ENCODE data around the gene ANKIB1.

The ANKIB1 gene

DNA sequence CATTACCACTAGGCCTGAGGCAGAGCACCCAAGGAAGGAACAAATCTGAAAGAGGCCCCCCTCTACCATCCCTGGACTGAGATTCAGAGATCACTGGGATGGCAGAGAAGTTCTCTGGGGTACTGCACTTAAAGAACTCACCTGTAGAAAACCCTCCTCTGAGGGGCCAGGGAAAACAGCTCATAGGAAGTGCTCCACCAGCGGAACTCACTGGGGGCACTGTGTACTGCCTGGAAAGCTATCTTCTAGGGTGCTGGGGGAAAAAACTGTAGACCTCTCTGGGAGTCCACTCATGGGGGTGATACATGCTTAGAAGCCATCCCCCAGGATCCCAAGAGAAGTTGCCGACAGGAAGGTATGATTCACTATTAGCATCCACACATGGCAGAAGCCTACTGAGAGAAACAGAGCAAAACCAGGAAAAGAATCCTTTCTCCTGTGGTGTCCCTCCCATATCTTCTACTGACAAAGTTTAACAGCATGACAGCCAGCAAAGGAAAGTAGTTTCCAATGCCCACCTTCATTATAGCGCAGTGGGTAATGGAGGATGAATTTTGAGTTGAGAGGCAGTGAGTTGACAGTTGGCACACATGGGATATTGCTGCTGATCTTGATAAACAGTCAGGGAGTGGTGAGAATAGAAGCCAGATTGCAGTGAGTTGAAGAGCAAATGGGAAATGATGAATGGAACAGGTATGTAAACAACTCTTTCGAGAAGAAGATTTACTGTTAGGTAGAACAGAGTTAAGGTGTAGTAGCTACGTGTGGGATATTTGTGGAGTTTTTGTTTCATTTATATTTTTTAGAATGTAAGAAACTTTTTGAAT lies 20.9 kb downstream of the ANKIB1 start (continued):
- TF ChIP-seq, protein P1, sequence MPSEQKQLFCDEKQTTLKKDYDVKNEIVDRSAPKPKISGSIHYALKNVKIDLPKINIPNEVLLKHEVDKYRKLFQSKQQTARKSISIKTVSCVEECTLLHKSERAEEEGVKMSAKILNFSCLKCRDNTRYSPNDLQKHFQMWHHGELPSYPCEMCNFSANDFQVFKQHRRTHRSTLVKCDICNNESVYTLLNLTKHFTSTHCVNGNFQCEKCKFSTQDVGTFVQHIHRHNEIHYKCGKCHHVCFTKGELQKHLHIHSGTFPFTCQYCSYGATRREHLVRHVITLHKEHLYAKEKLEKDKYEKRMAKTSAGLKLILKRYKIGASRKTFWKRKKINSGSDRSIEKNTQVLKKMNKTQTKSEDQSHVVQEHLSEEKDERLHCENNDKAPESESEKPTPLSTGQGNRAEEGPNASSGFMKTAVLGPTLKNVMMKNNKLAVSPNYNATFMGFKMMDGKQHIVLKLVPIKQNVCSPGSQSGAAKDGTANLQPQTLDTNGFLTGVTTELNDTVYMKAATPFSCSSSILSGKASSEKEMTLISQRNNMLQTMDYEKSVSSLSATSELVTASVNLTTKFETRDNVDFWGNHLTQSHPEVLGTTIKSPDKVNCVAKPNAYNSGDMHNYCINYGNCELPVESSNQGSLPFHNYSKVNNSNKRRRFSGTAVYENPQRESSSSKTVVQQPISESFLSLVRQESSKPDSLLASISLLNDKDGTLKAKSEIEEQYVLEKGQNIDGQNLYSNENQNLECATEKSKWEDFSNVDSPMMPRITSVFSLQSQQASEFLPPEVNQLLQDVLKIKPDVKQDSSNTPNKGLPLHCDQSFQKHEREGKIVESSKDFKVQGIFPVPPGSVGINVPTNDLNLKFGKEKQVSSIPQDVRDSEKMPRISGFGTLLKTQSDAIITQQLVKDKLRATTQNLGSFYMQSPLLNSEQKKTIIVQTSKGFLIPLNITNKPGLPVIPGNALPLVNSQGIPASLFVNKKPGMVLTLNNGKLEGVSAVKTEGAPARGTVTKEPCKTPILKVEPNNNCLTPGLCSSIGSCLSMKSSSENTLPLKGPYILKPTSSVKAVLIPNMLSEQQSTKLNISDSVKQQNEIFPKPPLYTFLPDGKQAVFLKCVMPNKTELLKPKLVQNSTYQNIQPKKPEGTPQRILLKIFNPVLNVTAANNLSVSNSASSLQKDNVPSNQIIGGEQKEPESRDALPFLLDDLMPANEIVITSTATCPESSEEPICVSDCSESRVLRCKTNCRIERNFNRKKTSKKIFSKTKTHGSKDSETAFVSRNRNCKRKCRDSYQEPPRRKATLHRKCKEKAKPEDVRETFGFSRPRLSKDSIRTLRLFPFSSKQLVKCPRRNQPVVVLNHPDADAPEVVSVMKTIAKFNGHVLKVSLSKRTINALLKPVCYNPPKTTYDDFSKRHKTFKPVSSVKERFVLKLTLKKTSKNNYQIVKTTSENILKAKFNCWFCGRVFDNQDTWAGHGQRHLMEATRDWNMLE (tag by site-specific recombination; conservative IDR thresholded peaks at IDR 0.05; ENCODE audit: low read depth), result no peak
- TF ChIP-seq ZNF19 (tag by site-specific recombination; IDR thresholded peaks at IDR 0.05; ENCODE audit: low read depth) (no peak), ZNF202 (tag by site-specific recombination; IDR thresholded peaks at IDR 0.05; ENCODE audit: borderline replicate concordance) (no peak), ZNF677 (tag by site-specific recombination; IDR thresholded peaks at IDR 0.05) (no peak), ZNF138 (tag by site-specific recombination; IDR thresholded peaks at IDR 0.05; ENCODE audit: borderline replicate concordance) (no peak), ZNF366 (tag by site-specific recombination; conservative IDR thresholded peaks at IDR 0.05) (no peak), ZNF214 (tag by site-specific recombination; IDR thresholded peaks at IDR 0.05; ENCODE audit: borderline replicate concordance) (no peak), ZNF155 (tag by site-specific recombination; IDR thresholded peaks at IDR 0.05) (no peak), SALL2 (tag by site-specific recombination; IDR thresholded peaks at IDR 0.05; ENCODE audit: borderline replicate concordance) (no peak)

DNA sequence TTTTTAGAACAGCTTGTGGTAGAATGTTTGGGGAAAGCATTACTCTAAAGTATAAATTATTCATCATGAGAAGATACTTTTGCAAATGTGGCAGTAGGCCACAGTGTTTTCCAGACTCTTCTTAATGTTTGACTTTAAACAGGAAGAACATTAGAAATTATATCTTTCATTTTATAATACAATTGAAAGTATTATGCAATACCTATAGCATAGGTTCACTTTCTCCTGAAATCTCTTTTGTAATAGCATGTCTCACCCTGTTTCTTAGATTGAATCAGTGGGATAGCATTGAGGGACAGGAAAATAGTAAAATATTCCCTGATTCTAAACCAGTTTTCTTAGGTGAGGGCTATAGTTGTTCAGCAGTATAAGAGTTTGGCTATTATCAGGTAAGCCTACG lies 23.1 kb downstream of the ANKIB1 start:
- POLR2A ChIA-PET, result interaction anchor here (0.6 kb wide), 1 partner anchor 119 kb away, joined by 3 read pairs; no protein-coding TSS in a partner anchor
- no peak overlapping the region for H3K27ac ChIP-seq (ENCODE audit: extremely low read depth, low read depth, low read length)
- H3K4me1 ChIP-seq (ENCODE audit: control insufficient read depth, insufficient read depth, low read length), result no peaks in the 10 kb centered on the region
- H3K4me3 ChIP-seq (ENCODE audit: low read depth, low read length), result no peak overlapping the region
- H3K9me3 ChIP-seq (ENCODE audit: control insufficient read depth, insufficient read depth, low read depth, low read length), result no peaks in the 10 kb centered on the region
- CTCF ChIA-PET, result interaction anchor here (0.5 kb wide), 1 partner anchor 389 kb away, joined by 3 read pairs; the partner anchor contains the start of gene MTERF1
- peaks cover 0 to 3% of the 10 kb centered on the region in 2 experiments; a peak in 1 of 3 replicates for H3K36me3 ChIP-seq (ENCODE audit: control insufficient read depth in 2 of 2, insufficient read depth in 1 of 2, low read length in 2 of 2)
- TF ChIP-seq, protein P2, sequence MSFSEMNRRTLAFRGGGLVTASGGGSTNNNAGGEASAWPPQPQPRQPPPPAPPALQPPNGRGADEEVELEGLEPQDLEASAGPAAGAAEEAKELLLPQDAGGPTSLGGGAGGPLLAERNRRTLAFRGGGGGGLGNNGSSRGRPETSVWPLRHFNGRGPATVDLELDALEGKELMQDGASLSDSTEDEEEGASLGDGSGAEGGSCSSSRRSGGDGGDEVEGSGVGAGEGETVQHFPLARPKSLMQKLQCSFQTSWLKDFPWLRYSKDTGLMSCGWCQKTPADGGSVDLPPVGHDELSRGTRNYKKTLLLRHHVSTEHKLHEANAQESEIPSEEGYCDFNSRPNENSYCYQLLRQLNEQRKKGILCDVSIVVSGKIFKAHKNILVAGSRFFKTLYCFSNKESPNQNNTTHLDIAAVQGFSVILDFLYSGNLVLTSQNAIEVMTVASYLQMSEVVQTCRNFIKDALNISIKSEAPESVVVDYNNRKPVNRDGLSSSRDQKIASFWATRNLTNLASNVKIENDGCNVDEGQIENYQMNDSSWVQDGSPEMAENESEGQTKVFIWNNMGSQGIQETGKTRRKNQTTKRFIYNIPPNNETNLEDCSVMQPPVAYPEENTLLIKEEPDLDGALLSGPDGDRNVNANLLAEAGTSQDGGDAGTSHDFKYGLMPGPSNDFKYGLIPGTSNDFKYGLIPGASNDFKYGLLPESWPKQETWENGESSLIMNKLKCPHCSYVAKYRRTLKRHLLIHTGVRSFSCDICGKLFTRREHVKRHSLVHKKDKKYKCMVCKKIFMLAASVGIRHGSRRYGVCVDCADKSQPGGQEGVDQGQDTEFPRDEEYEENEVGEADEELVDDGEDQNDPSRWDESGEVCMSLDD (tag by site-specific recombination; IDR thresholded peaks at IDR 0.05), result no peak
- TF ChIP-seq, protein P3, sequence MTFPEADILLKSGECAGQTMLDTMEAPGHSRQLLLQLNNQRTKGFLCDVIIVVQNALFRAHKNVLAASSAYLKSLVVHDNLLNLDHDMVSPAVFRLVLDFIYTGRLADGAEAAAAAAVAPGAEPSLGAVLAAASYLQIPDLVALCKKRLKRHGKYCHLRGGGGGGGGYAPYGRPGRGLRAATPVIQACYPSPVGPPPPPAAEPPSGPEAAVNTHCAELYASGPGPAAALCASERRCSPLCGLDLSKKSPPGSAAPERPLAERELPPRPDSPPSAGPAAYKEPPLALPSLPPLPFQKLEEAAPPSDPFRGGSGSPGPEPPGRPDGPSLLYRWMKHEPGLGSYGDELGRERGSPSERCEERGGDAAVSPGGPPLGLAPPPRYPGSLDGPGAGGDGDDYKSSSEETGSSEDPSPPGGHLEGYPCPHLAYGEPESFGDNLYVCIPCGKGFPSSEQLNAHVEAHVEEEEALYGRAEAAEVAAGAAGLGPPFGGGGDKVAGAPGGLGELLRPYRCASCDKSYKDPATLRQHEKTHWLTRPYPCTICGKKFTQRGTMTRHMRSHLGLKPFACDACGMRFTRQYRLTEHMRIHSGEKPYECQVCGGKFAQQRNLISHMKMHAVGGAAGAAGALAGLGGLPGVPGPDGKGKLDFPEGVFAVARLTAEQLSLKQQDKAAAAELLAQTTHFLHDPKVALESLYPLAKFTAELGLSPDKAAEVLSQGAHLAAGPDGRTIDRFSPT (tag by site-specific recombination; IDR thresholded peaks at IDR 0.05), result no peak
- TF ChIP-seq ZNF239 (tag by site-specific recombination; IDR thresholded peaks at IDR 0.05) (no peak), ZNF571 (tag by site-specific recombination; IDR thresholded peaks at IDR 0.05) (no peak), ZNF843 (tag by site-specific recombination; IDR thresholded peaks at IDR 0.05) (no peak), ZNF114 (tag by site-specific recombination; IDR thresholded peaks at IDR 0.05) (no peak), ZNF558 (tag by site-specific recombination; IDR thresholded peaks at IDR 0.05) (no peak), ZNF768 (tag by site-specific recombination; IDR thresholded peaks at IDR 0.05) (no peak), ZFP3 (tag by site-specific recombination; IDR thresholded peaks at IDR 0.05; ENCODE audit: low read depth) (no peak)
- TF ChIP-seq, protein P4, sequence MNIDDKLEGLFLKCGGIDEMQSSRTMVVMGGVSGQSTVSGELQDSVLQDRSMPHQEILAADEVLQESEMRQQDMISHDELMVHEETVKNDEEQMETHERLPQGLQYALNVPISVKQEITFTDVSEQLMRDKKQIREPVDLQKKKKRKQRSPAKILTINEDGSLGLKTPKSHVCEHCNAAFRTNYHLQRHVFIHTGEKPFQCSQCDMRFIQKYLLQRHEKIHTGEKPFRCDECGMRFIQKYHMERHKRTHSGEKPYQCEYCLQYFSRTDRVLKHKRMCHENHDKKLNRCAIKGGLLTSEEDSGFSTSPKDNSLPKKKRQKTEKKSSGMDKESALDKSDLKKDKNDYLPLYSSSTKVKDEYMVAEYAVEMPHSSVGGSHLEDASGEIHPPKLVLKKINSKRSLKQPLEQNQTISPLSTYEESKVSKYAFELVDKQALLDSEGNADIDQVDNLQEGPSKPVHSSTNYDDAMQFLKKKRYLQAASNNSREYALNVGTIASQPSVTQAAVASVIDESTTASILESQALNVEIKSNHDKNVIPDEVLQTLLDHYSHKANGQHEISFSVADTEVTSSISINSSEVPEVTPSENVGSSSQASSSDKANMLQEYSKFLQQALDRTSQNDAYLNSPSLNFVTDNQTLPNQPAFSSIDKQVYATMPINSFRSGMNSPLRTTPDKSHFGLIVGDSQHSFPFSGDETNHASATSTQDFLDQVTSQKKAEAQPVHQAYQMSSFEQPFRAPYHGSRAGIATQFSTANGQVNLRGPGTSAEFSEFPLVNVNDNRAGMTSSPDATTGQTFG (tag by site-specific recombination; IDR thresholded peaks at IDR 0.05; ENCODE audit: borderline replicate concordance), result no peak
- TF ChIP-seq, protein P5, sequence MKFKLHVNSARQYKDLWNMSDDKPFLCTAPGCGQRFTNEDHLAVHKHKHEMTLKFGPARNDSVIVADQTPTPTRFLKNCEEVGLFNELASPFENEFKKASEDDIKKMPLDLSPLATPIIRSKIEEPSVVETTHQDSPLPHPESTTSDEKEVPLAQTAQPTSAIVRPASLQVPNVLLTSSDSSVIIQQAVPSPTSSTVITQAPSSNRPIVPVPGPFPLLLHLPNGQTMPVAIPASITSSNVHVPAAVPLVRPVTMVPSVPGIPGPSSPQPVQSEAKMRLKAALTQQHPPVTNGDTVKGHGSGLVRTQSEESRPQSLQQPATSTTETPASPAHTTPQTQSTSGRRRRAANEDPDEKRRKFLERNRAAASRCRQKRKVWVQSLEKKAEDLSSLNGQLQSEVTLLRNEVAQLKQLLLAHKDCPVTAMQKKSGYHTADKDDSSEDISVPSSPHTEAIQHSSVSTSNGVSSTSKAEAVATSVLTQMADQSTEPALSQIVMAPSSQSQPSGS (tag by site-specific recombination; IDR thresholded peaks at IDR 0.05; ENCODE audit: low read depth), result no peak

All from HEK293 (cell line).